ENCODE measurements around the gene AVPR1B. TPM values are rescaled to one million over a fixed set of nuclear protein-coding genes. Genes with fewer than 3 reads are reported as not detected.

The AVPR1B gene
- total RNA-seq, 2 experiments from 2014 or later, result not detected

GRCh38 chr1:206087091-206087490 is 30.1 kb downstream of the AVPR1B start:
- no peak for DNase-seq
- Mint-ChIP-seq H3K36me3 (no peaks in the 10 kb centered on the region), H3K4me1 (no peaks in the 10 kb centered on the region), H3K4me3 (no peak overlapping the region), H3K9me3 (ENCODE audit: low read depth) (no peaks in the 10 kb centered on the region), H3K27ac (no peak overlapping the region), H3K27me3 (peaks cover 41% of the 10 kb centered on the region)
- CTCF ChIA-PET, result no interaction called here
- ATAC-seq, result no peak

GRCh38 chr1:206083750-206084149 is 33.4 kb downstream of the AVPR1B start:
- no peaks in the 10 kb centered on the region for H3K9me3 Mint-ChIP-seq (ENCODE audit: low read depth)
- ATAC-seq (no peak), DNase-seq (no peak)
- H3K27ac Mint-ChIP-seq, result no peak overlapping the region
- H3K36me3 Mint-ChIP-seq, result no peaks in the 10 kb centered on the region
- no peak overlapping the region for H3K4me3 Mint-ChIP-seq
- CTCF ChIA-PET, result no interaction called here
- H3K27me3 Mint-ChIP-seq, result peaks cover 48% of the 10 kb centered on the region
- peaks cover 11% of the 10 kb centered on the region for H3K4me1 Mint-ChIP-seq

- no peak for DNase-seq
- no peaks in the 10 kb centered on the region for H3K9me3 Mint-ChIP-seq (ENCODE audit: low read depth)
- peaks cover 48% of the 10 kb centered on the region for H3K27me3 Mint-ChIP-seq
- no peak for ATAC-seq
- no peak overlapping the region for H3K4me3 Mint-ChIP-seq
- no peaks in the 10 kb centered on the region for H3K36me3 Mint-ChIP-seq
- H3K4me1 Mint-ChIP-seq, result peaks cover 11% of the 10 kb centered on the region
- CTCF ChIA-PET, result no interaction called here
- no peak overlapping the region for H3K27ac Mint-ChIP-seq
These were observed 34.1 kb downstream of the AVPR1B start for GRCh38 chr1:206082831-206083695.

GRCh38 chr1:206081856-206082255 is 35.3 kb downstream of the AVPR1B start:
- peaks cover 45% of the 10 kb centered on the region for H3K27me3 Mint-ChIP-seq
- H3K4me1 Mint-ChIP-seq, result peaks cover 11% of the 10 kb centered on the region
- no peak overlapping the region for H3K4me3 Mint-ChIP-seq
- CTCF ChIA-PET, result interaction anchor here (1.0 kb wide), 1 partner anchor 51 kb away, joined by 3 read pairs; no protein-coding TSS in a partner anchor
- H3K36me3 Mint-ChIP-seq, result no peaks in the 10 kb centered on the region
- ATAC-seq (no peak), DNase-seq (no peak)
- no peaks in the 10 kb centered on the region for H3K9me3 Mint-ChIP-seq (ENCODE audit: low read depth)
- no peak overlapping the region for H3K27ac Mint-ChIP-seq

GRCh38 chr1:206080026-206080820 is 37.0 kb downstream of the AVPR1B start:
- Mint-ChIP-seq H3K4me1 (peaks cover 11% of the 10 kb centered on the region), H3K4me3 (no peak overlapping the region), H3K27ac (no peak overlapping the region), H3K27me3 (peaks cover 56% of the 10 kb centered on the region), H3K9me3 (ENCODE audit: low read depth) (no peaks in the 10 kb centered on the region), H3K36me3 (no peaks in the 10 kb centered on the region)
- CTCF ChIA-PET, result no interaction called here
- ATAC-seq, result peak; percentile 27
- DNase-seq, result no peak

- Mint-ChIP-seq H3K27me3 (peaks cover 57% of the 10 kb centered on the region), H3K4me1 (peaks cover 11% of the 10 kb centered on the region), H3K27ac (no peak overlapping the region), H3K9me3 (ENCODE audit: low read depth) (no peaks in the 10 kb centered on the region), H3K4me3 (no peak overlapping the region), H3K36me3 (no peaks in the 10 kb centered on the region)
- CTCF ChIA-PET, result interaction anchor here (0.6 kb wide), 1 partner anchor 17 kb away, joined by 3 read pairs; no protein-coding TSS in a partner anchor
- DNase-seq, result no peak
- no peak for ATAC-seq
These were observed 38.1 kb downstream of the AVPR1B start for GRCh38 chr1:206079135-206079534.

GRCh38 chr1:206075786-206076755 is 41.1 kb downstream of the AVPR1B start:
- CTCF ChIA-PET, result interaction anchor here (1.4 kb wide), 1 partner anchor 30 kb away, joined by 3 read pairs; no protein-coding TSS in a partner anchor
- H3K9me3 Mint-ChIP-seq (ENCODE audit: low read depth), result no peaks in the 10 kb centered on the region
- no peak overlapping the region for H3K4me3 Mint-ChIP-seq
- peaks cover 41% of the 10 kb centered on the region for H3K27me3 Mint-ChIP-seq
- no peaks in the 10 kb centered on the region for H3K36me3 Mint-ChIP-seq
- no peak overlapping the region for H3K27ac Mint-ChIP-seq
- DNase-seq (no peak), ATAC-seq (no peak)
- peaks cover 10% of the 10 kb centered on the region for H3K4me1 Mint-ChIP-seq

GRCh38 chr1:206074839-206075238 is 42.3 kb downstream of the AVPR1B start:
- CTCF ChIA-PET, result no interaction called here
- ATAC-seq, result no peak
- H3K4me3 Mint-ChIP-seq, result no peak overlapping the region
- H3K27me3 Mint-ChIP-seq, result peaks cover 41% of the 10 kb centered on the region
- H3K9me3 Mint-ChIP-seq (ENCODE audit: low read depth), result no peaks in the 10 kb centered on the region
- no peaks in the 10 kb centered on the region for H3K4me1 Mint-ChIP-seq
- H3K27ac Mint-ChIP-seq, result no peak overlapping the region
- no peak for DNase-seq
- H3K36me3 Mint-ChIP-seq, result no peaks in the 10 kb centered on the region

GRCh38 chr1:206070627-206071304 is 46.4 kb downstream of the AVPR1B start:
- Mint-ChIP-seq H3K36me3 (no peaks in the 10 kb centered on the region), H3K4me3 (no peak overlapping the region), H3K27ac (no peak overlapping the region), H3K27me3 (peaks cover 58% of the 10 kb centered on the region), H3K4me1 (peaks cover 7% of the 10 kb centered on the region), H3K9me3 (ENCODE audit: low read depth) (no peaks in the 10 kb centered on the region)
- ATAC-seq (no peak), DNase-seq (no peak)
- CTCF ChIA-PET, result no interaction called here

GRCh38 chr1:206068314-206068713 is 48.9 kb downstream of the AVPR1B start:
- DNase-seq (no peak), ATAC-seq (no peak)
- Mint-ChIP-seq H3K27me3 (peaks cover 40% of the 10 kb centered on the region), H3K36me3 (no peaks in the 10 kb centered on the region), H3K27ac (no peak overlapping the region), H3K4me3 (no peak overlapping the region), H3K9me3 (ENCODE audit: low read depth) (no peaks in the 10 kb centered on the region), H3K4me1 (peaks cover 7% of the 10 kb centered on the region)
- CTCF ChIA-PET, result no interaction called here

GRCh38 chr1:206067486-206068227 is 49.5 kb downstream of the AVPR1B start:
- no peaks in the 10 kb centered on the region for H3K36me3 Mint-ChIP-seq
- CTCF ChIA-PET, result interaction anchor here (0.6 to 0.8 kb wide), 2 partner anchors 29 to 37 kb away, joined by 3 read pairs; no protein-coding TSS in a partner anchor
- H3K27ac Mint-ChIP-seq, result no peak overlapping the region
- H3K4me3 Mint-ChIP-seq, result no peak overlapping the region
- DNase-seq (no peak), ATAC-seq (no peak)
- peaks cover 40% of the 10 kb centered on the region for H3K27me3 Mint-ChIP-seq
- peaks cover 7% of the 10 kb centered on the region for H3K4me1 Mint-ChIP-seq
- H3K9me3 Mint-ChIP-seq (ENCODE audit: low read depth), result no peaks in the 10 kb centered on the region
